ENCODE data around the gene HMCN2. TPM values are rescaled to one million over a fixed set of nuclear protein-coding genes. Genes with fewer than 3 reads are reported as not detected.

HMCN2 gene
- total and polyA plus RNA-seq, 2 donors (not counting 1 experiment from before 2014, with no cell fraction given): 0.01 TPM; not detected in 1

DNA sequence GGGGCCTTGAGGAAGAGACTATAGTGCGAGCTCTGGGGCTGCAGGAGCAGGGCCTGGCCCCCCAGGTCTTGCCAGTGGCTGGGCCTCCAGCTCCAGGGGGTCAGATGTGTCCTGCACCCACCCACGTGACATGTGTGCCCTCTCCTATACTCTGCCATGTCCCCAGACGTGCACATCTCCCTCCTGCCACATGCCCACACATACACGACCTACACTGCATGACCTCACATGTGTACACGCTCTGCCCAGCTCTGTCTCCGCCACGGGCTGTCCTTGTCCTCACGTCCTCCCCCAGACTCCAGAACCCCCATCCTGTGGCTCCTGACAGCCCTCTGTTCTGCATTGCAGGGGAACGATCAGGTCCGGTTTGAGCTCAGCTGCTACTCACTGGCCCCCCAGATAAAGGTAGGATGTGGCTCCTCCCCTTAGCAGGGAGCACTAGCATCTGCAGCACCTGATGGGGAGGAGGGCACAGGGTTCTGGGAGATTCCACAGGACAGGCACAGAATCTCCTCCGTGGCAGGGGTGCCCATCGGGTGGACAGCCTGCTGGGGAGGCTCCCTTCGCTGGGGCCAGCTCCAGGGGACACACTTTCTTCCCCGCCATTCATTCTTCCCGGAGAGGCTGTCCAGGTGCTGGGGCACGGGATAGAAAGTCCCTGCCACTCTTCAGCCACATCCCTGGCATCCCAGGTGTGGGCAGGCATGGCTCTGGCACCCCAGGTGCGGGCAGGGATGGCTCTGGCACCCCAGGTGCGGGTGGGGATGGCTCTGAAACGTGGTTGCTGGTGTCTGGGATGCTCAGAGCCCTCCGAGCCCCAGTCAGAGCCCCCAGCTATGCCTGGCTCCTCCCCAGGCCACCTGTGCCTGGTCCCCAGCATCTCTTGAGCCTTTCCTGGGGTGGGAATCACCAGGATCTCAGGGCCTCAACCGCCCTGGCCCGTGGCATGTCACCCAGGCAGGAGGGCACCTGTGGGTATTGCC is 198.5 kb downstream of the HMCN2 start:
- no peak overlapping the region for H3K27ac ChIP-seq (ENCODE audit: low read length in 2 of 2)
- no peaks in the 10 kb centered on the region for H3K36me3 ChIP-seq (replicated peaks in 1 of 2; ENCODE audit: control extremely low read depth in 1 of 2, control insufficient read depth in 1 of 2, extremely low read depth in 1 of 2, insufficient read depth in 2 of 2, low read length in 1 of 2)
- no peaks in the 10 kb centered on the region for H3K9me3 ChIP-seq (ENCODE audit: control extremely low read depth in 1 of 3, control insufficient read depth in 2 of 3, insufficient read depth in 1 of 3, low read length in 2 of 3)
- H2AFZ ChIP-seq (ENCODE audit: insufficient read depth, low read depth, low read length, poor library complexity, severe bottlenecking): no peak overlapping the region
- Mint-ChIP-seq H3K27me3 (peaks cover 16% of the 10 kb centered on the region), H3K27ac (no peak overlapping the region), H3K4me1 (no peaks in the 10 kb centered on the region), H3K4me3 (no peak overlapping the region), H3K9me3 (ENCODE audit: insufficient read depth) (no peaks in the 10 kb centered on the region)
- no peaks in the 10 kb centered on the region for H4K20me1 ChIP-seq (ENCODE audit: control insufficient read depth, insufficient read depth, low read length, poor library complexity, severe bottlenecking)
- DNase-seq (no peak), ATAC-seq (ENCODE audit: low read depth) (no peak)
- WGBS (ENCODE audit: insufficient coverage): 71% methylated on average over 19 of the region's 22 CpGs
- CTCF ChIA-PET: interaction anchor here (1.2 to 2.9 kb wide), 4 partner anchors 217 to 220 kb away, joined by 4 to 33 read pairs (median 7); no protein-coding TSS in a partner anchor
- H3K4me1 ChIP-seq (ENCODE audit: control insufficient read depth in 2 of 2, insufficient read depth in 2 of 2, low read length in 2 of 2): peaks cover 0 to 3% of the 10 kb centered on the region in 2 donors
- H3K9ac ChIP-seq (ENCODE audit: low read length): no peak overlapping the region
- H3K27me3 ChIP-seq (replicated peaks in 1 of 4; ENCODE audit: control extremely low read depth in 1 of 4, control insufficient read depth in 3 of 4, insufficient read depth in 4 of 4, low read length in 3 of 4): peaks cover 0 to 33% (median 5%) of the 10 kb centered on the region in 4 experiments
- TF ChIP-seq, protein P1, sequence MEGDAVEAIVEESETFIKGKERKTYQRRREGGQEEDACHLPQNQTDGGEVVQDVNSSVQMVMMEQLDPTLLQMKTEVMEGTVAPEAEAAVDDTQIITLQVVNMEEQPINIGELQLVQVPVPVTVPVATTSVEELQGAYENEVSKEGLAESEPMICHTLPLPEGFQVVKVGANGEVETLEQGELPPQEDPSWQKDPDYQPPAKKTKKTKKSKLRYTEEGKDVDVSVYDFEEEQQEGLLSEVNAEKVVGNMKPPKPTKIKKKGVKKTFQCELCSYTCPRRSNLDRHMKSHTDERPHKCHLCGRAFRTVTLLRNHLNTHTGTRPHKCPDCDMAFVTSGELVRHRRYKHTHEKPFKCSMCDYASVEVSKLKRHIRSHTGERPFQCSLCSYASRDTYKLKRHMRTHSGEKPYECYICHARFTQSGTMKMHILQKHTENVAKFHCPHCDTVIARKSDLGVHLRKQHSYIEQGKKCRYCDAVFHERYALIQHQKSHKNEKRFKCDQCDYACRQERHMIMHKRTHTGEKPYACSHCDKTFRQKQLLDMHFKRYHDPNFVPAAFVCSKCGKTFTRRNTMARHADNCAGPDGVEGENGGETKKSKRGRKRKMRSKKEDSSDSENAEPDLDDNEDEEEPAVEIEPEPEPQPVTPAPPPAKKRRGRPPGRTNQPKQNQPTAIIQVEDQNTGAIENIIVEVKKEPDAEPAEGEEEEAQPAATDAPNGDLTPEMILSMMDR (IDR thresholded peaks at IDR 0.05): no peak
- no peak for TF ChIP-seq EZH2 (IDR thresholded peaks at IDR 0.05; ENCODE audit: borderline replicate concordance, insufficient read depth, low read depth, low read length, poor library complexity, severe bottlenecking)
- no peak overlapping the region for H3K4me2 ChIP-seq (replicated peaks; ENCODE audit: low read depth, low read length, poor library complexity, severe bottlenecking)
- intact Hi-C loops (cut with micrococcal nuclease): no loop called here
- no peaks in the 10 kb centered on the region for H3K79me2 ChIP-seq (ENCODE audit: control insufficient read depth, insufficient read depth, low read length)
- POLR2A ChIA-PET: no interaction called here
- no peak overlapping the region for H3K4me3 ChIP-seq (ENCODE audit: control extremely low read depth in 1 of 5, extremely low read depth in 1 of 5, insufficient read depth in 1 of 5, low read depth in 2 of 5, low read length in 4 of 5)
